IPS-18a (cell line): Measurements from ENCODE around the gene IL1RAP.
"Not testable (repeated sequence)": the region's sequence is repeated elsewhere in the genome, so short reads cannot be mapped to it uniquely, and the experiment has no call there.

Experiments used
- H3K27ac ChIP-seq: one replicate; pipeline ENCODE4 v1.5.1; 2013; ENCODE audit warnings: low read length
- H3K27me3 ChIP-seq: one replicate; pipeline ENCODE4 v1.6.1; 2013; ENCODE audit warnings: mild to moderate bottlenecking, low read length; ENCODE audit not compliant: control insufficient read depth, insufficient read depth
- H3K36me3 ChIP-seq: one replicate; pipeline ENCODE4 v1.6.1; 2013; ENCODE audit warnings: low read depth, low read length; ENCODE audit not compliant: control insufficient read depth
- H3K4me1 ChIP-seq: one replicate; pipeline ENCODE4 v1.6.1; 2013; ENCODE audit warnings: low read depth, low read length; ENCODE audit not compliant: control insufficient read depth
- H3K4me3 ChIP-seq: one replicate; pipeline ENCODE4 v1.5.1; 2013; ENCODE audit warnings: low read length
- H3K9ac ChIP-seq: one replicate; pipeline ENCODE4 v1.6.1; 2013; ENCODE audit warnings: mild to moderate bottlenecking, low read length, moderate library complexity
- H3K9me3 ChIP-seq: one replicate; pipeline ENCODE4 v1.6.1; 2013; ENCODE audit warnings: low read depth, low read length; ENCODE audit not compliant: control insufficient read depth

The IL1RAP gene

GRCh38 chr3:190645932-190646460 is 132.1 kb downstream of the IL1RAP start:
- Histone ChIP-seq H3K27ac (peak overlapping the region; percentile 7), H3K9ac (no peak overlapping the region), H3K9me3 (no peaks in the 10 kb centered on the region), H3K4me3 (no peak overlapping the region), H3K27me3 (no peaks in the 10 kb centered on the region), H3K36me3 (no peaks in the 10 kb centered on the region), H3K4me1 (peaks cover 25% of the 10 kb centered on the region)

GRCh38 chr3:190646996-190647395 is 133.1 kb downstream of the IL1RAP start:
- Histone ChIP-seq H3K9me3 (no peaks in the 10 kb centered on the region), H3K9ac (no peak overlapping the region), H3K4me3 (no peak overlapping the region), H3K36me3 (no peaks in the 10 kb centered on the region), H3K27ac (no peak overlapping the region), H3K4me1 (peaks cover 25% of the 10 kb centered on the region), H3K27me3 (no peaks in the 10 kb centered on the region)

- H3K4me1 ChIP-seq = no peaks in the 10 kb centered on the region
- no peak overlapping the region for H3K4me3 ChIP-seq
- no peaks in the 10 kb centered on the region for H3K9me3 ChIP-seq
- H3K36me3 ChIP-seq = no peaks in the 10 kb centered on the region
- no peak overlapping the region for H3K27ac ChIP-seq
- no peaks in the 10 kb centered on the region for H3K27me3 ChIP-seq
- H3K9ac ChIP-seq = no peak overlapping the region
Measured at GRCh38 chr3:190655933-190656332, 142.0 kb downstream of the IL1RAP start.

- no peaks in the 10 kb centered on the region for H3K4me1 ChIP-seq
- no peaks in the 10 kb centered on the region for H3K27me3 ChIP-seq
- H3K9ac ChIP-seq = no peak overlapping the region
- H3K9me3 ChIP-seq = no peaks in the 10 kb centered on the region
- no peak overlapping the region for H3K27ac ChIP-seq
- H3K36me3 ChIP-seq = no peaks in the 10 kb centered on the region
- no peak overlapping the region for H3K4me3 ChIP-seq
Measured at GRCh38 chr3:190658106-190658505, 144.2 kb downstream of the IL1RAP start.

- no peak overlapping the region for H3K27ac ChIP-seq
- H3K27me3 ChIP-seq = no peaks in the 10 kb centered on the region
- H3K4me1 ChIP-seq = no peaks in the 10 kb centered on the region
- no peaks in the 10 kb centered on the region for H3K36me3 ChIP-seq
- no peak overlapping the region for H3K4me3 ChIP-seq
- H3K9me3 ChIP-seq = no peaks in the 10 kb centered on the region
- H3K9ac ChIP-seq = no peak overlapping the region
Measured at GRCh38 chr3:190666821-190667220, 152.9 kb downstream of the IL1RAP start.

- Histone ChIP-seq H3K27ac (no peak overlapping the region), H3K9ac (no peak overlapping the region), H3K4me3 (no peak overlapping the region), H3K4me1 (no peaks in the 10 kb centered on the region), H3K27me3 (no peaks in the 10 kb centered on the region), H3K36me3 (no peaks in the 10 kb centered on the region), H3K9me3 (no peaks in the 10 kb centered on the region)
Measured at GRCh38 chr3:190671658-190672057, 157.8 kb downstream of the IL1RAP start.

GRCh38 chr3:190673148-190673547 is 159.3 kb downstream of the IL1RAP start:
- peaks cover 4% of the 10 kb centered on the region for H3K9me3 ChIP-seq
- no peaks in the 10 kb centered on the region for H3K36me3 ChIP-seq
- H3K4me1 ChIP-seq = no peaks in the 10 kb centered on the region
- no peaks in the 10 kb centered on the region for H3K27me3 ChIP-seq
- H3K27ac ChIP-seq = no peak overlapping the region
- H3K9ac ChIP-seq = no peak overlapping the region
- H3K4me3 ChIP-seq = no peak overlapping the region

- H3K4me3 ChIP-seq = no peak overlapping the region
- H3K36me3 ChIP-seq = no peaks in the 10 kb centered on the region
- H3K9ac ChIP-seq = no peak overlapping the region
- H3K27ac ChIP-seq = no peak overlapping the region
- H3K4me1 ChIP-seq = no peaks in the 10 kb centered on the region
- H3K9me3 ChIP-seq = peaks cover 4% of the 10 kb centered on the region
- no peaks in the 10 kb centered on the region for H3K27me3 ChIP-seq
Measured at GRCh38 chr3:190676481-190676880, 162.6 kb downstream of the IL1RAP start.

GRCh38 chr3:190677001-190677400 is 163.1 kb downstream of the IL1RAP start:
- Histone ChIP-seq H3K9me3 (peaks cover 4% of the 10 kb centered on the region), H3K9ac (no peak overlapping the region), H3K27ac (no peak overlapping the region), H3K4me3 (no peak overlapping the region), H3K27me3 (no peaks in the 10 kb centered on the region), H3K4me1 (no peaks in the 10 kb centered on the region), H3K36me3 (no peaks in the 10 kb centered on the region)

GRCh38 chr3:190677868-190678267 is 164.0 kb downstream of the IL1RAP start:
- not testable (repeated sequence) for H3K9me3 ChIP-seq, H3K4me3 ChIP-seq, H3K27me3 ChIP-seq, H3K36me3 ChIP-seq, H3K9ac ChIP-seq, H3K27ac ChIP-seq, H3K4me1 ChIP-seq

GRCh38 chr3:190680691-190681090 is 166.8 kb downstream of the IL1RAP start:
- Histone ChIP-seq H3K27ac (no peak overlapping the region), H3K4me3 (no peak overlapping the region), H3K9me3 (peaks cover 4% of the 10 kb centered on the region), H3K4me1 (no peaks in the 10 kb centered on the region), H3K27me3 (no peaks in the 10 kb centered on the region), H3K9ac (no peak overlapping the region), H3K36me3 (no peaks in the 10 kb centered on the region)

- H3K4me1 ChIP-seq = no peaks in the 10 kb centered on the region
- no peaks in the 10 kb centered on the region for H3K27me3 ChIP-seq
- H3K4me3 ChIP-seq = no peak overlapping the region
- no peak overlapping the region for H3K9ac ChIP-seq
- no peak overlapping the region for H3K27ac ChIP-seq
- no peaks in the 10 kb centered on the region for H3K36me3 ChIP-seq
- H3K9me3 ChIP-seq = no peaks in the 10 kb centered on the region
Measured at GRCh38 chr3:190684776-190685175, 170.9 kb downstream of the IL1RAP start.
